ENCODE data around the gene ZFHX3. TPM values are rescaled to one million over a fixed set of nuclear protein-coding genes. Genes with fewer than 3 reads are reported as not detected.

ZFHX3 gene
- total and polyA plus RNA-seq, 2 donors (not counting 1 experiment from before 2014, with no cell fraction given), result 0.54 to 6.6 TPM

DNA sequence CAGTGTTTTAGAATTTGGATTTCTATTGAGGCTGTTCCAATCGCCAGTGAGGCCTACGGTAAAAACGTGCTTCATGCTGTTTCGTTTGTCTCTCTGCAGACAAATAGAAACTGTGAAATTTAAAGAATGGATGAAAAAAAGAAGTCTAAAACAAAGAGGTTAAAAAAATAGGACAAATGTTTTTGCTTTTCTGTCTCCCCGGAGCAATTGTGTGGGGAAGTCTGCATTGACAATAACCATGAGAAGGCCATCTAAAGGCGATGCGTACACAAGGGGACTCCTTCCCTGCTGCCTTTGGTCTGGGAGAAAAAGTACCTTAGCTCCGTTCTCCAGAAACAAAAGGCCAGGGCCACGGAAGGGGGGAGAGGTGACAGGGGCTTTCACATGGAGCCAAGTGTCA, 4.6 kb upstream of the ZFHX3 start:
- Histone ChIP-seq H3K36me3 (replicated peaks in 1 of 2; ENCODE audit: control extremely low read depth in 1 of 2, control insufficient read depth in 1 of 2, extremely low read depth in 1 of 2, insufficient read depth in 2 of 2, low read length in 1 of 2) (no peaks in the 10 kb centered on the region), H3K9me3 (ENCODE audit: control extremely low read depth in 1 of 3, control insufficient read depth in 2 of 3, insufficient read depth in 1 of 3, low read length in 2 of 3) (no peaks in the 10 kb centered on the region), H3K4me2 (replicated peaks; ENCODE audit: low read depth, low read length, poor library complexity, severe bottlenecking) (no peak overlapping the region), H3K27me3 (replicated peaks in 1 of 4; ENCODE audit: control extremely low read depth in 1 of 4, control insufficient read depth in 3 of 4, insufficient read depth in 4 of 4, low read length in 3 of 4) (peaks cover 0 to 9% (median 3%) of the 10 kb centered on the region in 4 experiments), H3K4me1 (ENCODE audit: control insufficient read depth in 2 of 2, insufficient read depth in 2 of 2, low read length in 2 of 2) (peaks cover 15 to 24% of the 10 kb centered on the region in 2 donors), H3K4me3 (ENCODE audit: control extremely low read depth in 1 of 5, extremely low read depth in 1 of 5, insufficient read depth in 1 of 5, low read depth in 2 of 5, low read length in 4 of 5) (no peak overlapping the region), H3K79me2 (ENCODE audit: control insufficient read depth, insufficient read depth, low read length) (no peaks in the 10 kb centered on the region), H2AFZ (ENCODE audit: insufficient read depth, low read depth, low read length, poor library complexity, severe bottlenecking) (no peak overlapping the region), H4K20me1 (ENCODE audit: control insufficient read depth, insufficient read depth, low read length, poor library complexity, severe bottlenecking) (no peaks in the 10 kb centered on the region), H3K9ac (ENCODE audit: low read length) (no peak overlapping the region), H3K27ac (ENCODE audit: low read length in 2 of 2) (no peak overlapping the region)
- ATAC-seq (ENCODE audit: low read depth) (no peak), DNase-seq (no peak)
- no peak overlapping the region for H3K27ac Mint-ChIP-seq
- ChIA-PET CTCF (interaction anchor here (2.0 kb wide), 1 partner anchor 9 kb away, joined by 5 read pairs; no protein-coding TSS in a partner anchor), POLR2A (no interaction called here)
- intact Hi-C loops (cut with micrococcal nuclease), result no loop called here
- H3K4me3 Mint-ChIP-seq, result no peak overlapping the region
- peaks cover 14% of the 10 kb centered on the region for H3K4me1 Mint-ChIP-seq
- 98% methylated on average over 7 of the region's 9 CpGs for whole genome bisulfite sequencing (ENCODE audit: insufficient coverage)
- H3K9me3 Mint-ChIP-seq (ENCODE audit: insufficient read depth), result no peaks in the 10 kb centered on the region
- TF ChIP-seq EZH2 (IDR thresholded peaks at IDR 0.05; ENCODE audit: borderline replicate concordance, insufficient read depth, low read depth, low read length, poor library complexity, severe bottlenecking) (no peak), CTCF (IDR thresholded peaks at IDR 0.05) (no peak)
- peaks cover 16% of the 10 kb centered on the region for H3K27me3 Mint-ChIP-seq

GRCh38 chr16:73051961-73052360, 4.0 kb upstream of the ZFHX3 start:
- Mint-ChIP-seq H3K4me3 (no peak overlapping the region), H3K27ac (no peak overlapping the region), H3K9me3 (ENCODE audit: insufficient read depth) (no peaks in the 10 kb centered on the region), H3K4me1 (peaks cover 16% of the 10 kb centered on the region), H3K27me3 (peaks cover 16% of the 10 kb centered on the region)
- Histone ChIP-seq H3K4me2 (replicated peaks; ENCODE audit: low read depth, low read length, poor library complexity, severe bottlenecking) (no peak overlapping the region), H4K20me1 (ENCODE audit: control insufficient read depth, insufficient read depth, low read length, poor library complexity, severe bottlenecking) (no peaks in the 10 kb centered on the region), H3K9ac (ENCODE audit: low read length) (no peak overlapping the region), H3K79me2 (ENCODE audit: control insufficient read depth, insufficient read depth, low read length) (no peaks in the 10 kb centered on the region), H3K27ac (ENCODE audit: low read length in 2 of 2) (no peak overlapping the region), H2AFZ (ENCODE audit: insufficient read depth, low read depth, low read length, poor library complexity, severe bottlenecking) (no peak overlapping the region), H3K27me3 (replicated peaks in 1 of 4; ENCODE audit: control extremely low read depth in 1 of 4, control insufficient read depth in 3 of 4, insufficient read depth in 4 of 4, low read length in 3 of 4) (peaks cover 0 to 9% (median 3%) of the 10 kb centered on the region in 4 experiments), H3K4me3 (ENCODE audit: control extremely low read depth in 1 of 5, extremely low read depth in 1 of 5, insufficient read depth in 1 of 5, low read depth in 2 of 5, low read length in 4 of 5) (no peak overlapping the region), H3K4me1 (ENCODE audit: control insufficient read depth in 2 of 2, insufficient read depth in 2 of 2, low read length in 2 of 2) (peaks cover 10 to 24% of the 10 kb centered on the region in 2 donors), H3K36me3 (replicated peaks in 1 of 2; ENCODE audit: control extremely low read depth in 1 of 2, control insufficient read depth in 1 of 2, extremely low read depth in 1 of 2, insufficient read depth in 2 of 2, low read length in 1 of 2) (no peaks in the 10 kb centered on the region), H3K9me3 (ENCODE audit: control extremely low read depth in 1 of 3, control insufficient read depth in 2 of 3, insufficient read depth in 1 of 3, low read length in 2 of 3) (no peaks in the 10 kb centered on the region)
- POLR2A ChIA-PET, result no interaction called here
- intact Hi-C loops (cut with micrococcal nuclease), result no loop called here
- TF ChIP-seq EZH2 (IDR thresholded peaks at IDR 0.05; ENCODE audit: borderline replicate concordance, insufficient read depth, low read depth, low read length, poor library complexity, severe bottlenecking), result no peak
- no peak for TF ChIP-seq CTCF (IDR thresholded peaks at IDR 0.05)
- DNase-seq (no peak), ATAC-seq (ENCODE audit: low read depth) (no peak)
- 95% methylated on average over 4 of the region's 9 CpGs for WGBS (ENCODE audit: insufficient coverage)
- CTCF ChIA-PET, result interaction anchor here (0.9 to 2.0 kb wide), 2 partner anchors 10 to 219 kb away, joined by 3 to 5 read pairs; no protein-coding TSS in a partner anchor

All from B cell (primary cell).